ENCODE results near the gene CPVL. TPM values are rescaled to one million over a fixed set of nuclear protein-coding genes. Genes with fewer than 3 reads are reported as not detected.

CPVL gene
- total RNA-seq, 1 experiment from 2014 or later, result 10.3 TPM

DNA sequence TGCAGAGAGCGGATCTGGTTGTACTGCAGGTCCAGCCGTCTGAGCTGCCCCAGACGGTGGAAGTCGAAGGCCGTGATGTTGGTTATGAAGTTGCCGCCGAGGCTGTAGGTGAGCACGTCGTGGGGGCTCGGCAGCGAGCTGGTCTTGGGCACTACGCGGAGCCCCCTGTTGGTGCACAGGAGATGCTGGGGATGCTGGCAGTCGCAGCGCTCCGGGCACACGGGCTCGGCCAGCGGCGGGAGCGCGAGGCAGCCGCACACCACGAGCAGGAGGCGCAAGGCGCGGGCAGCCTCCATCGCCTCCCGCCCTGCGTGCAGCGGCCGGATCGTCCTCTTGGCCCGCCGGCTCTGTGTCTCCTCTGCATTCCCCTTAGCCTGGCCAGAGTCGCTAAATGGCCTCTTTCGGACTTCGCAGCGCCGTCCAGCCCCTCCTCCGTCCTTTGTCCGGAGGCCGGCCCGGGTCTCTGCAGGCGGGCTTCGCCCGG lies 188.5 kb downstream of the CPVL start:
- no peak overlapping the region for H3K4me3 ChIP-seq (replicated peaks in 1 of 2; ENCODE audit: low read depth in 1 of 2, low read length in 2 of 2)
- H3K4me1 ChIP-seq (ENCODE audit: control insufficient read depth in 1 of 2, insufficient read depth in 2 of 2, low read length in 2 of 2), result no peaks in the 10 kb centered on the region
- no peak for TF ChIP-seq ZFX (IDR thresholded peaks at IDR 0.05)
- no peak overlapping the region for H3K27ac ChIP-seq (ENCODE audit: low read depth, low read length)
- H3K9me2 ChIP-seq (ENCODE audit: insufficient read depth), result no peaks in the 10 kb centered on the region
- H3K4me2 ChIP-seq (ENCODE audit: low read length), result no peak overlapping the region
- DNase-seq (ENCODE audit: low read depth, low spot score) (no peak), ATAC-seq (no peak)
- BruUV-seq (replicated peaks), result no TSS peak
- intact Hi-C loops (cut with micrococcal nuclease), result no loop called here
- CTCF ChIA-PET, result no interaction called here
- H3K79me2 ChIP-seq (ENCODE audit: insufficient read depth, low read length), result no peaks in the 10 kb centered on the region
- H2AFZ ChIP-seq (ENCODE audit: low read depth, low read length, poor library complexity, severe bottlenecking), result no peak overlapping the region
- no peaks in the 10 kb centered on the region for H3K36me3 ChIP-seq (ENCODE audit: control insufficient read depth in 1 of 2, insufficient read depth in 2 of 2, low read length in 2 of 2)
- no peaks in the 10 kb centered on the region for H4K20me1 ChIP-seq (ENCODE audit: insufficient read depth)
- no peaks in the 10 kb centered on the region for H3K9me3 ChIP-seq (ENCODE audit: control insufficient read depth in 1 of 2, insufficient read depth in 1 of 2, low read depth in 1 of 2, low read length in 2 of 2)
- POLR2A ChIA-PET, result no interaction called here
- no peak overlapping the region for H3K9ac ChIP-seq (ENCODE audit: low read length)
- RAD21 ChIA-PET (ENCODE audit: low non-redundant PET in 1 of 2, low total read pairs in 2 of 2, uncharacterized antibody in 2 of 2, unreplicated experiment in 2 of 2), result no interaction called here
- H3K27me3 ChIP-seq (ENCODE audit: insufficient read depth, low read length), result no peaks in the 10 kb centered on the region; the same call in 1 of the 2 replicates

DNA sequence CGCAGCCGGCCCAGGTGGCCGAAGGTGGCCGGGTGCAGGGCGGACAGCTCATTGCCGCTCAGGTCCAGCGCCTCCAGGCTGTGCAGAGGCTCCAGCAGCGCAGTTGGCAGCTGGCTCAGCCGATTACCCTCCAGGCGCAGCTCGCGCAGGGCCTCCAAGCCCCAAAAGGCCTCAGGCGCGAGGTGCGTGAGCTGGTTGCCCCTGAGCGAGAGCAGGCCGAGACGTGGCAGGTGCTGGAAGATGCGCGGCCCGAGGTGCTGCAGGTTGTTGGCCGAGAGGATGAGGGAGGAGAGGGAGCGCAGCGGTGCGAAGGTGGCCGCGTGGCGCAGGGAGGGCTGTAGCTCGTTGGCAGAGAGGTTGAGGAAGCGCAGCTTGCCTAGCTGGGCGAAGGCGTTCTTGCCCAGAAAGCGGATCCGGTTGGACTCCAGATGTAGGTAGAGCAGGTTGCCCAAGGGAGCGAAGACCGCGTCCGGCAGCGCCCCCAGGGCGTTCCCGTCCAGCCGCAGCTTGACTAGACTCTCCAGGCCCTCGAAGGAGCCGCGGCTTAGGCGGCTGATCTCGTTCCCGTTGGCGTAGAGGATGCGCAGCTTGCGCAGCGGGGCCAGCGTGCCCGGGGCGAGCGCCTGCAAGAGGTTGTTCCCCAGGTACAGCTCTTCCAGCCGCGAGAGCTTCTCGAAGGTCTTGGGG lies 189.1 kb downstream of the CPVL start:
- Histone ChIP-seq H3K4me1 (ENCODE audit: control insufficient read depth in 1 of 2, insufficient read depth in 2 of 2, low read length in 2 of 2) (no peaks in the 10 kb centered on the region), H3K4me3 (replicated peaks in 1 of 2; ENCODE audit: low read depth in 1 of 2, low read length in 2 of 2) (no peak overlapping the region), H3K36me3 (ENCODE audit: control insufficient read depth in 1 of 2, insufficient read depth in 2 of 2, low read length in 2 of 2) (no peaks in the 10 kb centered on the region), H3K27me3 (ENCODE audit: insufficient read depth, low read length) (no peaks in the 10 kb centered on the region; the same call in 1 of the 2 replicates), H3K27ac (ENCODE audit: low read depth, low read length) (no peak overlapping the region), H2AFZ (ENCODE audit: low read depth, low read length, poor library complexity, severe bottlenecking) (no peak overlapping the region), H3K9ac (ENCODE audit: low read length) (no peak overlapping the region), H3K4me2 (ENCODE audit: low read length) (no peak overlapping the region), H4K20me1 (ENCODE audit: insufficient read depth) (no peaks in the 10 kb centered on the region), H3K9me3 (ENCODE audit: control insufficient read depth in 1 of 2, insufficient read depth in 1 of 2, low read depth in 1 of 2, low read length in 2 of 2) (no peaks in the 10 kb centered on the region), H3K9me2 (ENCODE audit: insufficient read depth) (no peaks in the 10 kb centered on the region), H3K79me2 (ENCODE audit: insufficient read depth, low read length) (no peaks in the 10 kb centered on the region)
- ATAC-seq, result no peak
- intact Hi-C loops (cut with micrococcal nuclease), result no loop called here
- no TSS peak for BruUV-seq (replicated peaks)
- TF ChIP-seq EGR1 (IDR thresholded peaks at IDR 0.05; ENCODE audit: low read depth) (no peak), YY1 (IDR thresholded peaks at IDR 0.05; ENCODE audit: extremely low read depth, insufficient replicate concordance, low read depth, low read length) (no peak), JUND (IDR thresholded peaks at IDR 0.05) (no peak), POLR2AphosphoS5 (IDR thresholded peaks at IDR 0.05; ENCODE audit: low read depth, low read length) (no peak), RAD21 (IDR thresholded peaks at IDR 0.05; ENCODE audit: low read depth) (no peak), ZFX (IDR thresholded peaks at IDR 0.05) (no peak), SP1 (IDR thresholded peaks at IDR 0.05; ENCODE audit: low read depth) (no peak), SIN3A (IDR thresholded peaks at IDR 0.05; ENCODE audit: low read depth) (no peak)
- TF ChIP-seq, protein P1, sequence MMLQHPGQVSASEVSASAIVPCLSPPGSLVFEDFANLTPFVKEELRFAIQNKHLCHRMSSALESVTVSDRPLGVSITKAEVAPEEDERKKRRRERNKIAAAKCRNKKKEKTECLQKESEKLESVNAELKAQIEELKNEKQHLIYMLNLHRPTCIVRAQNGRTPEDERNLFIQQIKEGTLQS (IDR thresholded peaks at IDR 0.05), result no peak
- TF ChIP-seq, protein P2, sequence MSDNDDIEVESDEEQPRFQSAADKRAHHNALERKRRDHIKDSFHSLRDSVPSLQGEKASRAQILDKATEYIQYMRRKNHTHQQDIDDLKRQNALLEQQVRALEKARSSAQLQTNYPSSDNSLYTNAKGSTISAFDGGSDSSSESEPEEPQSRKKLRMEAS (IDR thresholded peaks at IDR 0.05), result no peak
- ChIA-PET RAD21 (ENCODE audit: low non-redundant PET in 1 of 2, low total read pairs in 2 of 2, uncharacterized antibody in 2 of 2, unreplicated experiment in 2 of 2) (no interaction called here), CTCF (interaction anchor here (1.0 to 1.5 kb wide), 2 partner anchors 16 to 149 kb away, joined by 3 to 7 read pairs; no protein-coding TSS in a partner anchor), POLR2A (no interaction called here)
- DNase-seq (ENCODE audit: low read depth, low spot score), result no peak
